H1 (cell line): ENCODE measurements around the gene C1orf116. TPM values are rescaled to one million over a fixed set of nuclear protein-coding genes. Genes with fewer than 3 reads are reported as not detected.

Experiments used
- CTCF ChIA-PET: fragments of 300-600 bp; sonication (Branson Sonifier 250); formaldehyde crosslinking; loops from one replicate; lab custom pipeline; 2021; ENCODE audit not compliant: partially characterized antibody; lab: Charles Lee
- POLR2A ChIA-PET: fragments of 300-600 bp; sonication (Branson Sonifier 250); formaldehyde crosslinking; loops from one replicate; lab custom pipeline; 2021; ENCODE audit warnings: inconsistent platforms; ENCODE audit not compliant: partially characterized antibody; lab: Charles Lee
- DNase-seq, 2 experiments: peaks; one replicate each; pipeline versions ENCODE4 v3.0.0 to v3.0.0-alpha.2; 2010 to 2022; ENCODE audit warnings: low spot score in 2 of 2, low read depth in 1 of 2, mixed read lengths in 1 of 2
- FAIRE-seq: peaks from 2 replicates; lab custom pipeline; 2011; peaks lifted over from hg19 to GRCh38; lab: Jason Lieb, UNC
- H2AFZ ChIP-seq: 2 replicates; pipeline ENCODE4 v1.8.1; 2012; ENCODE audit warnings: low read length, inconsistent platforms
- H2AK5ac ChIP-seq: 2 replicates; pipeline ENCODE4 v1.6.1; 2013; ENCODE audit warnings: low read depth, low read length
- H2BK120ac ChIP-seq: replicated peaks from 2 replicates; pipeline ENCODE3; 2013; ENCODE audit warnings: low read depth, low read length, inconsistent platforms
- H2BK12ac ChIP-seq: 2 replicates; pipeline ENCODE4 v1.6.1; 2013; ENCODE audit warnings: low read depth, low read length
- H2BK15ac ChIP-seq: 2 replicates; pipeline ENCODE4 v1.6.1; 2013; ENCODE audit warnings: low read length
- H2BK20ac ChIP-seq: 2 replicates; pipeline ENCODE4 v1.6.1; 2013; ENCODE audit warnings: low read length
- H2BK5ac ChIP-seq: 2 replicates; pipeline ENCODE4 v1.6.1; 2013; ENCODE audit warnings: low read depth, low read length
- H3K14ac ChIP-seq: 2 replicates; pipeline ENCODE4 v1.6.1; 2013; ENCODE audit warnings: inconsistent platforms; ENCODE audit not compliant: insufficient read length
- H3K18ac ChIP-seq: 2 replicates; pipeline ENCODE4 v1.6.1; 2013; ENCODE audit warnings: low read length; ENCODE audit errors: extremely low read depth
- H3K23ac ChIP-seq: 2 replicates; pipeline ENCODE4 v1.6.1; 2013; ENCODE audit warnings: inconsistent platforms; ENCODE audit not compliant: insufficient read length
- H3K23me2 ChIP-seq: 2 replicates; pipeline ENCODE4 v1.6.1; 2013; ENCODE audit warnings: low read depth, low read length
- H3K27ac ChIP-seq: 2 replicates; pipeline ENCODE4 v1.6.1; 2011; ENCODE audit warnings: low read depth, low read length, inconsistent platforms
- H3K27me3 ChIP-seq, 4 experiments: replicated peaks in 1 of 4; 1 replicate in 1 of 4; 2 replicates in 3 of 4; pipeline versions ENCODE4 v1.6.1 to v1.8.1; 2011 to 2013; ENCODE audit warnings: low read length in 3 of 4, mild to moderate bottlenecking in 3 of 4, inconsistent platforms in 2 of 4, mixed read lengths in 2 of 4, moderate library complexity in 1 of 4; ENCODE audit not compliant: control insufficient read depth in 3 of 4, insufficient read depth in 3 of 4; ENCODE audit errors: extremely low read depth in 1 of 4
- H3K36me3 ChIP-seq, 4 experiments: 2 replicates each; pipeline versions ENCODE4 v1.6.1 to v1.8.1; 2011 to 2013; ENCODE audit warnings: mild to moderate bottlenecking in 4 of 4, low read length in 3 of 4, moderate library complexity in 2 of 4, control low read depth in 1 of 4, inconsistent platforms in 1 of 4; ENCODE audit not compliant: insufficient read depth in 4 of 4, control insufficient read depth in 2 of 4
- H3K4ac ChIP-seq: replicated peaks from 2 replicates; pipeline ENCODE3; 2013; ENCODE audit warnings: low read length, low read depth, mixed read lengths, inconsistent platforms; ENCODE audit not compliant: insufficient read length
- H3K4me1 ChIP-seq, 4 experiments: replicated peaks in 1 of 4; 1 replicate in 1 of 4; 2 replicates in 3 of 4; pipeline versions ENCODE4 v1.6.1 to v1.8.1; 2011 to 2013; ENCODE audit warnings: low read length in 3 of 4, inconsistent platforms in 2 of 4, mixed read lengths in 1 of 4; ENCODE audit not compliant: insufficient read depth in 4 of 4, control insufficient read depth in 3 of 4
- H3K4me2 ChIP-seq, 2 experiments: 2 replicates each; pipeline versions ENCODE4 v1.6.1 to v1.8.1; 2011 to 2013; ENCODE audit warnings: low read depth in 2 of 2, low read length in 2 of 2, control low read depth in 1 of 2, inconsistent platforms in 1 of 2, mild to moderate bottlenecking in 1 of 2; ENCODE audit not compliant: insufficient read depth in 1 of 2
- H3K4me3 ChIP-seq, 4 experiments: fragments of 200-600, 300-600 bp in 1 of 4; sonication (generic), shearing (Covaris generic), sonication (Bioruptor Twin) in 1 of 4; 2 replicates each; pipeline versions ENCODE4 v1.5.1 to v1.8.1; 2011 to 2016; ENCODE audit warnings: low read length in 4 of 4, low read depth in 3 of 4, control low read depth in 2 of 4, inconsistent platforms in 2 of 4, mild to moderate bottlenecking in 2 of 4, mixed read lengths in 1 of 4, moderate library complexity in 1 of 4; ENCODE audit not compliant: insufficient read depth in 2 of 4; ENCODE audit errors: extremely low read depth in 1 of 4
- H3K56ac ChIP-seq: replicated peaks from 2 replicates; pipeline ENCODE3; 2013; ENCODE audit warnings: low read depth, mild to moderate bottlenecking, mixed read lengths, low read length, inconsistent platforms; ENCODE audit not compliant: insufficient read length
- H3K79me1 ChIP-seq: 2 replicates; pipeline ENCODE4 v1.6.1; 2013; ENCODE audit warnings: low read depth, low read length, control low read depth
- H3K79me2 ChIP-seq, 2 experiments: 2 replicates each; pipeline versions ENCODE4 v1.6.1 to v1.8.1; 2012 to 2013; ENCODE audit warnings: low read length in 2 of 2, mild to moderate bottlenecking in 2 of 2, inconsistent platforms in 1 of 2; ENCODE audit not compliant: insufficient read depth in 2 of 2, control insufficient read depth in 1 of 2
- H3K9ac ChIP-seq, 4 experiments: replicated peaks in 1 of 4; 1 replicate in 1 of 4; 2 replicates in 3 of 4; pipeline versions ENCODE4 v1.6.1 to v1.8.1; 2011 to 2013; ENCODE audit warnings: low read depth in 3 of 4, low read length in 3 of 4, control low read depth in 2 of 4, mild to moderate bottlenecking in 2 of 4, moderate library complexity in 2 of 4, inconsistent platforms in 1 of 4; ENCODE audit errors: extremely low read depth in 1 of 4
- H3K9me3 ChIP-seq, 2 experiments: 2 replicates each; pipeline versions ENCODE4 v1.6.1 to v1.8.1; 2012 to 2013; ENCODE audit warnings: mild to moderate bottlenecking in 2 of 2, moderate library complexity in 2 of 2, control low read depth in 1 of 2, inconsistent platforms in 1 of 2, low read depth in 1 of 2, low read length in 1 of 2, mixed read lengths in 1 of 2; ENCODE audit not compliant: insufficient read depth in 2 of 2
- H4K20me1 ChIP-seq, 2 experiments: replicated peaks in 1 of 2; 2 replicates each; pipeline versions ENCODE3 to v1.8.1; 2011 to 2013; ENCODE audit warnings: inconsistent platforms in 2 of 2, low read length in 2 of 2, mild to moderate bottlenecking in 1 of 2; ENCODE audit not compliant: insufficient read depth in 2 of 2, control insufficient read depth in 1 of 2
- H4K5ac ChIP-seq: 2 replicates; pipeline ENCODE4 v1.6.1; 2013; ENCODE audit warnings: low read length, low read depth, mixed read lengths, inconsistent platforms; ENCODE audit not compliant: insufficient read length
- H4K8ac ChIP-seq: 2 replicates; pipeline ENCODE4 v1.8.0; 2013; ENCODE audit warnings: mild to moderate bottlenecking, moderate library complexity, low read length, inconsistent platforms; ENCODE audit not compliant: insufficient read depth; ENCODE audit errors: extremely low read depth
- H4K91ac ChIP-seq: replicated peaks from 2 replicates; pipeline ENCODE3; 2013; ENCODE audit warnings: low read length, mixed read lengths, inconsistent platforms; ENCODE audit not compliant: insufficient read length
- CEBPB ChIP-seq: IDR thresholded peaks from 2 replicates; pipeline ENCODE4 v1.6.1; 2012; ENCODE audit warnings: low read depth, low read length
- EP300 ChIP-seq, 2 experiments: IDR thresholded peaks; 1 replicate in 1 of 2; 2 replicates in 1 of 2; pipeline ENCODE4 v1.6.1; 2011 to 2012; ENCODE audit warnings: low read depth in 2 of 2, low read length in 2 of 2, mild to moderate bottlenecking in 2 of 2, borderline replicate concordance in 1 of 2, inconsistent platforms in 1 of 2, moderate library complexity in 1 of 2
- GTF2F1 ChIP-seq: IDR thresholded peaks from 2 replicates; pipeline ENCODE4 v1.6.1; 2012; ENCODE audit warnings: low read depth, low read length, improper control_type of control experiment, borderline replicate concordance
- KDM4A ChIP-seq: IDR thresholded peaks from one replicate; pipeline ENCODE4 v1.7.1; 2012; ENCODE audit warnings: low read depth, mild to moderate bottlenecking, moderate library complexity, low read length, inconsistent platforms; ENCODE audit not compliant: severe bottlenecking
- NANOG ChIP-seq: IDR thresholded peaks from 2 replicates; pipeline ENCODE4 v1.6.1; 2011; ENCODE audit warnings: low read length, low read depth, mild to moderate bottlenecking, inconsistent platforms; ENCODE audit not compliant: insufficient read depth, poor library complexity, severe bottlenecking
- PHF8 ChIP-seq: fragments of 200-600 bp; sonication (generic); conservative IDR thresholded peaks from 2 replicates; pipeline ENCODE4 v1.7.1; 2012; ENCODE audit warnings: low read depth, mild to moderate bottlenecking, inconsistent platforms, low read length, moderate library complexity
- RBBP5 ChIP-seq: IDR thresholded peaks from 2 replicates; pipeline ENCODE4 v1.7.1; 2012; ENCODE audit warnings: low read depth, mild to moderate bottlenecking, inconsistent platforms, low read length, moderate library complexity, borderline replicate concordance
- SP1 ChIP-seq: IDR thresholded peaks from 2 replicates; pipeline ENCODE4 v1.6.1; 2011; ENCODE audit warnings: low read depth, low read length
- YY1 ChIP-seq: IDR thresholded peaks from 2 replicates; pipeline ENCODE4 v1.6.1; 2011; ENCODE audit warnings: low read depth, mild to moderate bottlenecking, low read length
- WGBS, 2 experiments: shearing (Covaris generic) in 1 of 2; methylation state at CpG; one replicate each; pipeline versions ENCODE4 v1.1.6 to v1.1.7; 2013 to 2015; ENCODE audit warnings: low lambda C conversion rate in 2 of 2, mixed read lengths in 2 of 2, inconsistent platforms in 1 of 2, low coverage in 1 of 2, missing lambda C conversion rate in 1 of 2; ENCODE audit not compliant: insufficient replicate concordance in 2 of 2, insufficient coverage in 1 of 2, insufficient read length in 1 of 2; ENCODE audit errors: extremely low coverage in 1 of 2, missing lambda C conversion rate in 1 of 2; 5-methylcytosine and 5-hydroxymethylcytosine counted together
- polyA plus RNA-seq, 7 experiments: library from polyadenylated mRNA; depleted of rRNA in 3 of 7; stranded (reverse) in 5 of 7; unstranded in 2 of 7; fragments of >200 nt in 5 of 7; fragments of 200-250 nt in 2 of 7; gene quantifications; 1 replicate in 5 of 7; 2 replicates in 1 of 7; 4 replicates in 1 of 7; pipeline versions ENCODE4 v1.2.1 to v1.2.3, GENCODE V29; 2011 to 2013; ENCODE audit warnings: missing spikeins in 2 of 7, mixed read lengths in 2 of 7
- total RNA-seq: library from RNA; stranded (reverse); fragmentation: NEBNext Ultra II Directional; extraction: Animal tissue kit (Norgen Biotek cat#: 25700); gene quantifications from 2 replicates; pipeline ENCODE4 v1.2.1, GENCODE V29; 2021

The C1orf116 gene
- total and polyA plus RNA-seq, 2 of the 8 experiments (the other 6 are each of a cell fraction or from before 2014, with no cell fraction given) = 2.2 to 3.9 TPM

- Histone ChIP-seq H3K79me1 (0 out of 2 replicates have a peak, but pooled peaks cover 2% of the 10 kb centered on the region), H3K23ac (no peak overlapping the region), H3K9me3 (no peaks in the 10 kb centered on the region), H3K4ac (no peak overlapping the region), H3K23me2 (no peaks in the 10 kb centered on the region), H3K27ac (no peak overlapping the region), H3K79me2 (no peaks in the 10 kb centered on the region), H4K20me1 (peaks cover 0 to 1% of the 10 kb centered on the region in 2 experiments), H2BK12ac (no peak overlapping the region), H2AK5ac (no peak overlapping the region), H2BK20ac (no peak overlapping the region), H3K56ac (no peak overlapping the region), H4K5ac (no peak overlapping the region), H3K9ac (no peak overlapping the region), H2BK5ac (no peak overlapping the region), H3K4me3 (no peak overlapping the region), H4K8ac (no peak overlapping the region), H3K14ac (no peak overlapping the region)
- no peak for DNase-seq
- no peak for FAIRE-seq
- CTCF ChIA-PET = interaction anchor here (0.7 to 2.9 kb wide), 10 partner anchors 10 to 426 kb away, joined by 3 to 21 read pairs (median 4); no protein-coding TSS in a partner anchor
- no peak for TF ChIP-seq NANOG
- TF ChIP-seq YY1 = no peak
- no peak for TF ChIP-seq RBBP5
- no peak for TF ChIP-seq PHF8
- no peak for TF ChIP-seq GTF2F1
- TF ChIP-seq KDM4A = no peak
- no peak for TF ChIP-seq SP1
- no peak for TF ChIP-seq EP300 (IDR thresholded peaks at IDR 0.05; ENCODE audit: borderline replicate concordance in 1 of 2, low read depth in 2 of 2, low read length in 2 of 2)
- TF ChIP-seq CEBPB = no peak
- TF ChIP-seq, all 59 proteins: peak for 0
- Histone ChIP-seq H4K91ac (no peak overlapping the region), H3K36me3 (peaks cover 0 to 20% (median 10%) of the 10 kb centered on the region in 4 experiments; a peak in 7 of 8 replicates), H3K27me3 (no peaks in the 10 kb centered on the region), H2BK15ac (no peak overlapping the region), H3K4me2 (no peak overlapping the region), H3K4me1 (no peaks in the 10 kb centered on the region), H3K18ac (no peak overlapping the region), H2BK120ac (no peak overlapping the region), H2AFZ (no peak overlapping the region)
- POLR2A ChIA-PET = no interaction called here
- WGBS, 2 experiments = 81% methylated on average over 4 of the region's 4 CpGs; no CpG with 5 or more reads in 1 of the 2 experiments
These were observed 41.6 kb upstream of the C1orf116 start for GRCh38 chr1:207073906-207074820.
